Left lung (tissue), 10 donors: ENCODE measurements around the gene SYT5. TPM values are rescaled to one million over a fixed set of nuclear protein-coding genes. Genes with fewer than 3 reads are reported as not detected.

Experiments used
- ATAC-seq: fragments of 200-7000 bp; cut with Tn5 transposase; one replicate; pipeline ENCODE4 v1.9.1; 2020; ENCODE audit warnings: moderate library complexity
- DNase-seq, 4 donors: peaks; one replicate each; pipeline ENCODE4 v3.0.0-alpha.2; 2013 to 2020
- H3K27ac ChIP-seq, 2 donors: fragments of 200-600 bp; sonication (generic) in 1 of 2; one replicate each; pipeline versions ENCODE4 v1.5.0 to v1.8.0; 2020 to 2021
- H3K27me3 ChIP-seq, 2 donors: fragments of 200-600 bp; sonication (generic) in 1 of 2; one replicate each; pipeline versions ENCODE4 v1.5.0 to v1.8.0; 2020 to 2021
- H3K36me3 ChIP-seq, 2 donors: fragments of 200-600 bp; sonication (generic) in 1 of 2; one replicate each; pipeline versions ENCODE4 v1.5.0 to v1.8.0; 2020 to 2021
- H3K4me1 ChIP-seq, 2 donors: fragments of 200-600 bp; one replicate each; pipeline ENCODE4 v1.8.0; 2021
- H3K4me3 ChIP-seq, 2 donors: fragments of 200-600 bp; sonication (generic) in 1 of 2; one replicate each; pipeline versions ENCODE4 v1.5.0 to v1.8.0; 2020 to 2021; ENCODE audit warnings: mild to moderate bottlenecking in 1 of 2
- H3K9me3 ChIP-seq, 2 donors: fragments of 200-600 bp; sonication (generic) in 1 of 2; one replicate each; pipeline versions ENCODE4 v1.5.0 to v1.8.0; 2020 to 2021
- CTCF ChIP-seq, 2 donors: fragments of 200-600 bp; sonication (generic) in 1 of 2; IDR thresholded peaks; one replicate each; pipeline versions ENCODE4 v1.5.0 to v1.8.0; 2021; ENCODE audit warnings: antibody characterized with exemption in 2 of 2
- intact Hi-C, 2 donors: fragments of 100-400 bp; cut with DNase I; formaldehyde crosslinking; loops; one replicate each; pipeline versions ENCODE4 v1.11.2 to v1.14.2; 2022
- polyA plus RNA-seq, 6 donors: library from polyadenylated mRNA; unstranded; fragments of 120-200 nt; gene quantifications; one replicate each; pipeline ENCODE4 v1.2.1, GENCODE V29; 2013; ENCODE audit not compliant: insufficient read length in 6 of 6
- total RNA-seq, 2 donors: library from RNA; stranded (reverse); fragmentation: NEBNext Ultra II Directional; extraction: Animal tissue kit (Norgen Biotek cat#: 25700); gene quantifications; one replicate each; pipeline ENCODE4 v1.2.1, GENCODE V29; 2021
- donor health status: DM: no; HTN: yes; CAD: no.
- donor health status: DM: no; HTN: no; CAD: no.

SYT5 gene
- total and polyA plus RNA-seq, 8 donors, result 0.61 to 1.5 (median 0.94) TPM; not detected in 2

- H3K36me3 ChIP-seq, result no peaks in the 10 kb centered on the region
- peaks cover 10 to 24% of the 10 kb centered on the region in 2 donors for H3K4me1 ChIP-seq
- ATAC-seq (no peak), DNase-seq (no peak)
- H3K4me3 ChIP-seq, result no peak overlapping the region
- H3K27ac ChIP-seq, result no peak overlapping the region
- intact Hi-C loops, result no loop called here
- TF ChIP-seq CTCF (IDR thresholded peaks at IDR 0.05), result no peak
- peaks cover 90 to 100% of the 10 kb centered on the region in 2 donors for H3K27me3 ChIP-seq
- no peaks in the 10 kb centered on the region for H3K9me3 ChIP-seq
These were observed 4.0 kb downstream of the SYT5 start for GRCh38 chr19:55176076-55176475.

GRCh38 chr19:55175117-55175867 lies 4.8 kb downstream of the SYT5 start:
- Histone ChIP-seq H3K36me3 (no peaks in the 10 kb centered on the region), H3K4me3 (no peak overlapping the region), H3K27ac (no peak overlapping the region), H3K27me3 (peaks cover 88 to 100% of the 10 kb centered on the region in 2 donors), H3K9me3 (no peaks in the 10 kb centered on the region), H3K4me1 (peaks cover 10 to 24% of the 10 kb centered on the region in 2 donors)
- DNase-seq, result no peak
- TF ChIP-seq CTCF (IDR thresholded peaks at IDR 0.05), result no peak
- intact Hi-C loops, result no loop called here
- ATAC-seq, result no peak

- ATAC-seq (no peak), DNase-seq (no peak)
- H3K4me1 ChIP-seq, result peaks cover 10 to 19% of the 10 kb centered on the region in 2 donors
- H3K4me3 ChIP-seq, result no peak overlapping the region
- no peak for TF ChIP-seq CTCF (IDR thresholded peaks at IDR 0.05)
- no peak overlapping the region for H3K27ac ChIP-seq
- peaks cover 80 to 100% of the 10 kb centered on the region in 2 donors for H3K27me3 ChIP-seq
- no peaks in the 10 kb centered on the region for H3K9me3 ChIP-seq
- no peaks in the 10 kb centered on the region for H3K36me3 ChIP-seq
- intact Hi-C loops, result no loop called here
These were observed 5.5 kb downstream of the SYT5 start for GRCh38 chr19:55174425-55175116.

- no peaks in the 10 kb centered on the region for H3K9me3 ChIP-seq
- ATAC-seq (peak; percentile 51), DNase-seq (no peak)
- H3K36me3 ChIP-seq, result no peaks in the 10 kb centered on the region
- H3K4me1 ChIP-seq, result peaks cover 6 to 12% of the 10 kb centered on the region in 2 donors
- intact Hi-C loops, result no loop called here
- peak overlapping the region in 1 of 2 donors; percentile 15 for H3K4me3 ChIP-seq
- TF ChIP-seq CTCF (IDR thresholded peaks at IDR 0.05), result no peak
- peaks cover 73 to 100% of the 10 kb centered on the region in 2 donors for H3K27me3 ChIP-seq
- H3K27ac ChIP-seq, result no peak overlapping the region
These were observed 6.2 kb downstream of the SYT5 start for GRCh38 chr19:55173714-55174409.
